HG02973 (cell line): ENCODE measurements around the gene CCDC73.
"Not testable (repeated sequence)": the region's sequence is repeated elsewhere in the genome, so short reads cannot be mapped to it uniquely, and the experiment has no call there.

ENCODE experiments used
- ATAC-seq: cut with Tn5 transposase; IDR thresholded peaks from one replicate; pipeline ENCODE4 v1.9.1; 2021; ENCODE audit warnings: moderate library complexity; ENCODE audit not compliant: unreplicated experiment

The CCDC73 gene

GRCh38 chr11:32597921-32598320 lies 196.5 kb downstream of the CCDC73 start:
- ATAC-seq, result no peak

DNA sequence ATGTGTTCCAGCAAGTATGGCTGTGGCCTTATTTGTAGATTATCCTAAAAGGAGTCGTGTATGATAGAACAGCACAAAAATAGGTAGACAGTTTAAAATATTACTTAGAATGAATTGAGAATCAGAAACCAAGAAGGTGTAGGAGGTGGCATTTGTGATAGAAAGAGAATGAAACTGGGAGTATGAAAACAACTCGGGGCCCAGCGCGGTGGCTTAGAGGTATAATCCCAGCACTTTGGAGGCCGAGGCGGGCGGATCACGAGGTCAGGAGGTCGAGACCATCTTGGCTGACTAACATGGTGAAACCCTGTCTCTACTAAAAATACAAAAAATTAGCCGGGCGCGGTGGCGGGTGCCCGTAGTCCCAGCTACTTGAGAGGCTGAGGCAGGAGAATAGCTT lies 198.3 kb downstream of the CCDC73 start:
- not testable (repeated sequence) for ATAC-seq

- no peak for ATAC-seq
Observed at GRCh38 chr11:32594272-32594671, 200.2 kb downstream of the CCDC73 start.

- ATAC-seq, result no peak
Observed at GRCh38 chr11:32586576-32587190, 207.8 kb downstream of the CCDC73 start.

DNA sequence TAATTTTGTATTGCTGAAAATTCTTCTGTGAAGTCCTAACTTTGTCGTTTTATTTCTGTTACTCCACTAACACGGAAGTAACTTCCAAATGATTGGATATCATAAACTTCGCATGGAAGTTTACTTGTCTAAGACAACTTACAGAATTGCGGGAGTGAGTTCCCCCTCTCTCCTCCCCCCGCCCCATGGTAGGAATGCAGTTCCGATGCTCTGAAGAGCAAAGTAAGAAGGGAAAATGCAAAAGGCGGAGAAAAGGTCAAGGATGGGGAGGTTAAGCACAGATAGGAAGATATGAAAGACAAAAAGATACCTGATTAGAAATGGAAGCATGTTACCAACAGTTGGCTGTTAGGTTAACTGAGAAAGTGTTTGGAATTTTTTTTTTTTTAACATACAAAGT lies 209.5 kb downstream of the CCDC73 start:
- ATAC-seq, result no peak

- peak; percentile 96 for ATAC-seq
Observed at GRCh38 chr11:32583459-32584271, 210.8 kb downstream of the CCDC73 start, which contains the start of gene EIF3M. TSS of gene EIF3M (plus strand) at chr11:32583831. CDS start at chr11:32583888, 57 bp downstream.

DNA sequence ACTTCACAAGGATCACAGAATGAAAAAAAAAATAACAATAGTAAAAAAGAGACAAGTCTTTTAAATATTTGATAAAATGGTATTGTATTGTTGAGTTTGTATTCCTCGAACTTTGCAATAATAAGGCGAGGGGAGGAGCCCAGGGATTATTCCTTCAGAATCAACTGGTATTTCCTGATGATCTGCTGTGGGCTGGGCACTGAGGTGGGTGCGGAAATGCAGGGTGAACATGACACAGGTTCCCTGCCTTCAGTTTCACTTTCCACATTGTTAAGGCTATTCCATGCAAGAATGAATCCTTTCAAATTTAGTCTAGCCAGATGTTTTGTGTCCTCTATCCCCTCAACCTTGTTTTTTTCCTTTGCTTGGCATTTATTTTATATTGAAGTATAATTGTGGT lies 212.9 kb downstream of the CCDC73 start:
- no peak for ATAC-seq

GRCh38 chr11:32580967-32581366 lies 213.5 kb downstream of the CCDC73 start:
- no peak for ATAC-seq

- ATAC-seq, result no peak
Observed at GRCh38 chr11:32576456-32576855, 218.0 kb downstream of the CCDC73 start.

DNA sequence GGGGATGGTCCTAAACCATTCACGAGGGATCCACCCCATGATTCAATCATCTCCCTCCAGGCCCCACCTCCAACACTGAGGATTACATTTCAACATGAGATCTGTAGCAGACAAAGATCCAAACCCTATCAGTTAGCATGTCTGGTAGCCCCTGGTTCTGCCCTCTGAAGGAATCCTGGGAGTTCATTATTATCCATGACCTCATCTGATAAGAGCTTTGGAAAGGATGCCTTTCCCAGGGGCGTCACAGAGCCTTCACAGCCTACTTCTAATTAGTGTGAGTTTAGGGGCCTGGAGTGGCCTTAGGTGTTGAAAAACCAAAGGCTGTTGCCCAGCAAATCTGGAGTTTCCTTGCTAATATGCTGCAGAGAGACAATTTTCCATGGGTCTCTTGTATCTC lies 219.4 kb downstream of the CCDC73 start:
- ATAC-seq, result no peak

DNA sequence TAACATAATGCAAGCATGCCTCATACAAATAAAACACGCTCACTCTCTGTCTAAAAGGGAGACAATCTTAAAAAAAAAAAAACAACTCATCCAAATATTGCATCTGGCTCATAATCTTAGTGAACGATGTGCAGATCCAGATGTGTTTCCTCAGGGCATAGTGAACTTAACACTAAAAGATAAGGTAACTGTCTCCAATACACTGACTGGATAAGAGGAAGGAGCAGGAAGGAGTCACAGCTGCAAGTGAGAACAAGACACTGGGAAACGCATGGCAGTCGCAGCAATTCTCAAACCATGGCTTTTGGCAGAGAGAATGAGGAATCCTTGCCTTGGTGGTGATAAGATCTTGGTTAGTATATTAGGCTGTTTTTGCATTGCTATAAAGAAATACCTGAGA lies 220.0 kb downstream of the CCDC73 start:
- ATAC-seq, result no peak

DNA sequence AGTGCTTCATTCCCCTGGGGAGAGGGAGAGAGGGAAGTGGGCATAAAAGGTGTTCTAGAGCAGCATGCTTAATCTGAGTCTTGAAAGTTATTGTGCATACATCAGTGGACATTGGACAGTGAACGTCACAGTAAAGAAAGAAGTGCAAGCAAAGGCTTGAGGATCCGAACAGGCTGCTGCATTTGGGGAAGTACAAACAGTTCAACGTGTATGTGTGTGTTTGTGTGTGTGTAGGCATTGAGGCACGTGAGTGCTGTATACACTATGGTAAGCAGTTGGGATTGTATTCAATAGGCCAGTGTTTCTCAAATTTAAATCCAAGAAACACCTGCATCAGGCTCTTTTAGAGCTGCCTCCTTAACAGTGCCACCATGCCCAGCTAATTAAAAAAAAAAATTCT lies 221.2 kb downstream of the CCDC73 start:
- ATAC-seq, result no peak

GRCh38 chr11:32571039-32571438 lies 223.4 kb downstream of the CCDC73 start:
- no peak for ATAC-seq

GRCh38 chr11:32569313-32569881 lies 225.1 kb downstream of the CCDC73 start:
- no peak for ATAC-seq

DNA sequence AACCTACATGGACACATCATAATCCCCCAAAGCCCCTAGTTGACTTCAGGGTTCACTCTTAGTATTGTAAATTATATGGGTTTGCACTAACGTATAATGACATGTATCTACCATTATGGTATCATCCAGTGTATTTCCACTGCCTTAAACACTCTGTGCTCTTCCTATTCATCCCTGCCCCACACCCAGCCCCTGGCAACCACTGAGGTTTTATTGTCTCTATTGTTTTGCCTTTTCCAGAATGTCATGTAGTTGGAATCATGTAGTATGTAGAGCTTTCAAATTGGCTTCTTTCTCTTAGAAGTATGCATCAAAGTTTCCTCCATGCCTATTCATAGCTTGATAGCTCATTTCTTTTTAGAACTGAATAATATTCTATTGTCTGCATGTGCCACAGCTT lies 227.3 kb downstream of the CCDC73 start:
- no peak for ATAC-seq

DNA sequence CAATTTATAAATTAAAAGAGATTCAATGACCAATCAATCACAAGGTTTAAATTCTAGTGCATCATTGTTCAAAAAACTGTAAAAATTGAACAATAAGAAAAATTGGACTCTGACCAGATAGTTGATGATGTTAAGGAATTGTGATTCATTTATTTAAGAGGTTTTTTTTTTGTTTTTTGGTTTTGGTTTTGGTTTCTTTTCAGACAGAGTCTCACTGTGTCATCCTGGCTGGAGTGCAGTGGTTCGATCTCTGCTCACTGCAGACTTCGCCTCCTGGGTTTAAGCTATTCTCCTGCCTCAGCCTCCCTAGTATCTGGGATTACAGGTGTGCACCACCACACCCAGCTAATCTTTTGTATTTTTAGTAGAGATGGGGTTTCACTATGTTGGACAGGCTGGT lies 227.9 kb downstream of the CCDC73 start:
- no peak for ATAC-seq

- ATAC-seq, result no peak
Observed at GRCh38 chr11:32563600-32563959, 230.9 kb downstream of the CCDC73 start.

DNA sequence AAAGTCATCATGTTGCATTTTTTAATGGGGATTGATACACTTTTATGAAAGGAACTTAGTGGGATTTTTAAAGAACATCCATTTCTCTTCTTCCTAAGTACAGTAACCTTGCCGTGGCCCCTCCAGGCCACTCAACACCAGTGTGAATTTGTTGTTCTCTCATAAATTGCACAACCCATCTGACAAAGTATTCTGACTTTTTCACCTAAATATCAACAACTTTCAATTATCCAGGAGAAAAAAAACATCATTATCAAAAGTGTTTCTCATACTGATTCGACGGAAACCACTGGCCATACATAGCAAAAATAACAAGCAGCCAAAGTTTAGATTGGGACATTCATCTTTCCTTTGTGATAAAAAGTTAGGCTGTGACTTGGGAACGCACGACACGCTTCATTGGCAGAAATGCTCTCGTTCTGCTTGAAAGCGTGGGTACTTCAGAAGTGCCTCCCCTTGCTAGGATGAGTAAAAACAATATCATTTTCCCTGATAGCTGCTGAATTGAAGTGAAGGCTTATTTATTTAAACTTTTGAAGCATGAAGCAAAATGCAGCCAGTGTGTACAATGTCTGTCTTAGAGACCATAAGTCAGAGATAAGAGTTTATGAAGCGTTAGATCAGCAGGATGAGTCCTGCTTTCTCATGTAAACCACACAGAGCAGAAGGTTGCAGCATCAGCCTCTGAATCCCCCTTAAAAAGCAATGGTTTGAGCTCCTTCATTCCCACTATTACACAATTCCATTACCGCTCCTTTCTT lies 231.4 kb downstream of the CCDC73 start:
- no peak for ATAC-seq

- no peak for ATAC-seq
Observed at GRCh38 chr11:32561835-32562234, 232.6 kb downstream of the CCDC73 start.

DNA sequence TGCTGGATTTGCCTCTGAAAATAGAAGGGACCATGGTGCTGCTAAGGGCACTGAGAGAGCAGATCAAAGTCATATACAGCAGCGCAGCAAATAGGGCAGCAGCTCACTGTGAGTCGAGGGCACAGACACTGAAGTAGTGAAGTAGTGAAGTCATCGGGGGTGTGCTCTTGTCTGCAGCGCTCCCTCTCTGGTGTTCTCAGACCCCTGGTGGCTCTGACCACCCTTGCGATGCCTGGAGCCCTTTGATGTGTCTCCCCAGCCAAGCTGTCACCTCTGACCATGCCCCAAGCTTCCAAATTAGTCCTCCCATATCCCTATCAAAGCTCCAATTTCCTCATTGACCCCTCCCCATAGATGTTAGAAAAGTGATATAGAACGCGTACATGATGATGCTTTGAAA lies 238.6 kb downstream of the CCDC73 start:
- ATAC-seq, result no peak

DNA sequence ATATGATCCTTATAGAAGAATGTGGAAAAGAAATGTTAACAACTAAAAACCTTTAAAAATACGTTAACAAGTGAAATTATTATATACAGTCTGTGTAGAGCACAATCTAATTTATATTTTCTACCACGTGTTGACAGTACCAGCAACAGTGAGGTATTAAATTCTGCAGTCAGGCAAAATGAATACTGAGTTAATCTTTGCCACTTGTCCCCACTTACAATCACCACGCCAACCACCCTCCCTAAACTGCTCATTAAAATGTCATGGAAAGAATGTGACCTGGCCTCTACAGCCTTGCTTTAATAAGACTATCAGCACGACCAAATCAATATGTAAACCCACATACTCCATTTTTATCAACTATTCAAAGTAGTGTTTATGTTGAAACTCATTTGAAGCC lies 239.4 kb downstream of the CCDC73 start:
- ATAC-seq, result no peak
